CD4-positive, alpha-beta T cell (primary cell): Measurements from ENCODE around the gene ENTPD6. TPM values are rescaled to one million over a fixed set of nuclear protein-coding genes. Genes with fewer than 3 reads are reported as not detected.
A peak's percentile ranks its signal among the peaks of the same experiment; 100 is the strongest.

ENCODE experiments used
- ATAC-seq: fragments of 200-7000 bp; cut with Tn5 transposase; one replicate; pipeline ENCODE4 v1.10.0; 2022; ENCODE audit warnings: mild to moderate bottlenecking; ENCODE audit not compliant: poor library complexity
- CTCF ChIA-PET: fragments of 350-600 bp; sonication (Branson Sonifier 250); formaldehyde crosslinking; loops from one replicate; lab custom pipeline; 2021; ENCODE audit warnings: antibody characterized with exemption, inconsistent platforms; lab: Charles Lee
- POLR2A ChIA-PET: fragments of 350-600 bp; sonication (Branson Sonifier 250); formaldehyde crosslinking; loops from one replicate; lab custom pipeline; 2021; ENCODE audit warnings: antibody characterized with exemption, inconsistent platforms; lab: Charles Lee
- DNase-seq, 14 experiments: peaks; one replicate each; pipeline ENCODE4 v3.0.0-alpha.2; 2013 to 2020; ENCODE audit warnings: mixed read lengths in 2 of 14
- H3K27ac ChIP-seq, 2 donors: one replicate each; pipeline versions ENCODE4 v1.5.1 to v1.7.0; 2013; ENCODE audit warnings: low read length in 2 of 2, low read depth in 1 of 2, mild to moderate bottlenecking in 1 of 2
- H3K27me3 ChIP-seq, 2 experiments: 1 replicate in 1 of 2; 2 replicates in 1 of 2; pipeline versions ENCODE4 v1.6.1 to v1.7.0; 2013; ENCODE audit warnings: low read length in 2 of 2, control low read depth in 1 of 2, mild to moderate bottlenecking in 1 of 2, moderate library complexity in 1 of 2; ENCODE audit not compliant: insufficient read depth in 2 of 2, control insufficient read depth in 1 of 2
- H3K36me3 ChIP-seq: one replicate; pipeline ENCODE4 v1.6.1; 2013; ENCODE audit warnings: low read length, control low read depth; ENCODE audit not compliant: insufficient read depth
- H3K4me1 ChIP-seq: one replicate; pipeline ENCODE4 v1.6.1; 2013; ENCODE audit warnings: low read length, control low read depth; ENCODE audit not compliant: insufficient read depth
- H3K4me3 ChIP-seq: one replicate; pipeline ENCODE4 v1.5.1; 2013; ENCODE audit warnings: mild to moderate bottlenecking, low read length, moderate library complexity
- H3K9me3 ChIP-seq, 2 experiments: 1 replicate in 1 of 2; 2 replicates in 1 of 2; pipeline versions ENCODE4 v1.6.1 to v1.7.0; 2013; ENCODE audit warnings: low read length in 2 of 2, mild to moderate bottlenecking in 2 of 2, control low read depth in 1 of 2, moderate library complexity in 1 of 2; ENCODE audit not compliant: control insufficient read depth in 1 of 2, insufficient read depth in 1 of 2
- H3K27ac Mint-ChIP-seq: one replicate; pipeline ENCODE4 v1.8.0; 2020; ENCODE audit warnings: mixed read lengths
- H3K27me3 Mint-ChIP-seq: one replicate; pipeline ENCODE4 v1.8.0; 2021; ENCODE audit warnings: mixed read lengths
- H3K36me3 Mint-ChIP-seq: one replicate; pipeline ENCODE4 v1.8.0; 2021; ENCODE audit warnings: low read depth, mixed read lengths
- H3K4me1 Mint-ChIP-seq: one replicate; pipeline ENCODE4 v1.8.0; 2021; ENCODE audit warnings: low read depth, mixed read lengths
- H3K4me3 Mint-ChIP-seq: one replicate; pipeline ENCODE4 v1.8.0; 2020; ENCODE audit warnings: mild to moderate bottlenecking, mixed read lengths
- H3K9me3 Mint-ChIP-seq: one replicate; pipeline ENCODE4 v1.8.0; 2020; ENCODE audit warnings: mixed read lengths
- intact Hi-C, 2 experiments: fragments of 100-400 bp; cut with DNase I in 1 of 2; cut with micrococcal nuclease in 1 of 2; formaldehyde crosslinking; loops; one replicate each; pipeline versions ENCODE4 v1.15.1 to v1.9.0; 2023 to 2025; cut with DNase I, micrococcal nuclease
- total RNA-seq, 174 experiments: library from RNA in 2 of 174; stranded (reverse) in 2 of 174; gene quantifications; one replicate each; pipeline ENCODE4 v1.2.3 and lab custom pipeline; 2021 to 2026
- TF ChIP-seq, protein P1 (sequence below): fragments of 200-600 bp; IDR thresholded peaks from one replicate; pipeline ENCODE4 v1.8.0; 2022; ENCODE audit warnings: antibody characterized with exemption, mild to moderate bottlenecking

The ENTPD6 gene
- total RNA-seq, 2 experiments from 2014 or later = 78.5 to 85.1 TPM

DNA sequence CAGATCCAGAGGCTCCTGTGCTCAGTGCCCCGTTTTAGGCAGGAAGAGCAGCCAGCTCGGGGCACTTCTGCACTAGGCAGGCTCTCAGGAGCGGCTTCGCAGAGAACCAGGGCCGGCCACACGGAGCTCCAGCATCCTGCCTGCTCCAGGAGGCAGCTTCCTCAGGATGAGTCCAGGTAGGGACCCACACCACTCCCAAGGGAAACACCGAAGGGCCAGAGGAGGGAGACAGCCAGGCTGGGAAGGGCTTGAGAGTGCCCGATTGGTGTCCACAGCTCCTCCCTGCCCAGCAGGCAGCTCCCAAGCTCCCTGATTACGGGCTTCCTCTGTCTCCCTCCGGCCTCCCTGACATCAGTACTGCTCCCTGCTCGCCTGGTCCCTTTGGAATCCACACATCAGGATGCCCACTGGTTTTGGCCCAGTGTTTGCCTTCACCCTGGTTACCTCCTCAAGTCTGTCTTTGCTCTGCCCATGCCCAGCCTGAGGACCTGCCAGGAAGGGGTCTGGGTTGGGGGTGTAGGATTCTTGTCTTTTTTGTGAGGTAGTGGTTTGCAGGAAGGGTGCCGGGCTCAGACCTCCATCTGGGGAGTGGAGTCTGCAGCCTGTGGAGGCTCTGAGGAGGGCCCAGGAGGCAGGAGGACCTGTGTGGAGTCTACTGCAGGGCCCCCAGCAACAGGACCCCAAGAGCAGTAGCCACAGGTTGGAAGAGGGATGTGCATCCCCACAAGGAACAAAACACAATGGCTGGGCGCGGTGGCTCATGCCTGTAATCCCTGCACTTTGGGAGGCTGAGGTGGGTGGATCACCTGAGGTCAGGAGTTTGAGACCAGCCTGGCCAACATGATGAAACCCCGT lies 41.2 kb downstream of the ENTPD6 start:
- peaks cover 6 to 10% of the 10 kb centered on the region in 2 experiments for H3K27me3 ChIP-seq
- no peak overlapping the region for H3K27ac ChIP-seq
- H3K4me1 Mint-ChIP-seq = no peaks in the 10 kb centered on the region
- ChIA-PET POLR2A (no interaction called here), CTCF (no interaction called here)
- intact Hi-C loops = no loop called here
- no peak overlapping the region for H3K27ac Mint-ChIP-seq
- peaks cover 0 to 9% of the 10 kb centered on the region in 2 experiments for H3K9me3 ChIP-seq
- no peaks in the 10 kb centered on the region for H3K9me3 Mint-ChIP-seq
- ATAC-seq = no peak
- H3K4me3 ChIP-seq = no peak overlapping the region
- no peaks in the 10 kb centered on the region for H3K4me1 ChIP-seq
- no peaks in the 10 kb centered on the region for H3K36me3 ChIP-seq
- no peaks in the 10 kb centered on the region for H3K36me3 Mint-ChIP-seq
- TF ChIP-seq, protein P1, sequence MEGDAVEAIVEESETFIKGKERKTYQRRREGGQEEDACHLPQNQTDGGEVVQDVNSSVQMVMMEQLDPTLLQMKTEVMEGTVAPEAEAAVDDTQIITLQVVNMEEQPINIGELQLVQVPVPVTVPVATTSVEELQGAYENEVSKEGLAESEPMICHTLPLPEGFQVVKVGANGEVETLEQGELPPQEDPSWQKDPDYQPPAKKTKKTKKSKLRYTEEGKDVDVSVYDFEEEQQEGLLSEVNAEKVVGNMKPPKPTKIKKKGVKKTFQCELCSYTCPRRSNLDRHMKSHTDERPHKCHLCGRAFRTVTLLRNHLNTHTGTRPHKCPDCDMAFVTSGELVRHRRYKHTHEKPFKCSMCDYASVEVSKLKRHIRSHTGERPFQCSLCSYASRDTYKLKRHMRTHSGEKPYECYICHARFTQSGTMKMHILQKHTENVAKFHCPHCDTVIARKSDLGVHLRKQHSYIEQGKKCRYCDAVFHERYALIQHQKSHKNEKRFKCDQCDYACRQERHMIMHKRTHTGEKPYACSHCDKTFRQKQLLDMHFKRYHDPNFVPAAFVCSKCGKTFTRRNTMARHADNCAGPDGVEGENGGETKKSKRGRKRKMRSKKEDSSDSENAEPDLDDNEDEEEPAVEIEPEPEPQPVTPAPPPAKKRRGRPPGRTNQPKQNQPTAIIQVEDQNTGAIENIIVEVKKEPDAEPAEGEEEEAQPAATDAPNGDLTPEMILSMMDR = no peak
- no peak overlapping the region for H3K4me3 Mint-ChIP-seq
- H3K27me3 Mint-ChIP-seq = peaks cover 30% of the 10 kb centered on the region
- DNase-seq = no peak

DNA sequence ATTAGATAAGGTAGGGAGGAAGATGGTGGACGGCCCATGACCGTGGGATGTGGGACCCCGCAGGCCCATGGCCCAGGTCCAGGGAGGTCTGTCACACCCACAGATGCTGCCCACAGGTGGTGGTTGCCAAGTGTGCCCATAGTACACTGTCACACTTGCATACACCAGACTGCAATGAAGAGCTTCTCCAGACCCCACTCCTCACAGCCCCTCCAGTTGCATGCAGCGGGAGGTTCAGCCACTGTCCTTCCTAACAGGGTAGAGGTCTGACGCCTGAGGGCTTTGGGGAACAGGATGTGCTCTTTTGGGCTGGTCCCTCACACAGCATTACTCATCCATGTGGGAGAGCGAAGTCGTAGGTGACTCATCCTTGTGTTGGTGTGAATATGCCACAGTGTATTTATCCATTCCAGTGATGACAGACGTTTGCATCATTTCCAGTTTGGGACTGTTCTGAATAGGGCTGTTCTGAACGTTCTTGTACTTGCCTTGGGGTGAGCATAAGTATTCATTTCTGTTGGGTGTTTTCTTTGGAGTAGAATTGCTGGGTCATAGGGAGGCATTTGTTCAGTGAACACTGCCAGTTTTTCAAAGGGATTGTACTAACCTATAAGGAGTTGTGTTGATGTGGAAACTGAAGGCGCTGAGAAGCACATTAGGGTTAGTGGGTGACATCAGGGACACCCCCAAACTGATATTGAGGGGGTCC lies 42.3 kb downstream of the ENTPD6 start:
- Mint-ChIP-seq H3K9me3 (no peaks in the 10 kb centered on the region), H3K4me1 (no peaks in the 10 kb centered on the region), H3K27me3 (peaks cover 30% of the 10 kb centered on the region), H3K4me3 (no peak overlapping the region), H3K27ac (no peak overlapping the region), H3K36me3 (no peaks in the 10 kb centered on the region)
- peaks cover 6 to 10% of the 10 kb centered on the region in 2 experiments for H3K27me3 ChIP-seq
- H3K4me1 ChIP-seq = no peaks in the 10 kb centered on the region
- peaks cover 0 to 9% of the 10 kb centered on the region in 2 experiments for H3K9me3 ChIP-seq
- intact Hi-C loops = no loop called here
- ATAC-seq = peak; percentile 60
- TF ChIP-seq, protein P1 = no peak
- H3K4me3 ChIP-seq = no peak overlapping the region
- CTCF ChIA-PET = no interaction called here
- peak in 3 of 14 experiments; percentile 35 to 74 (median 60) for DNase-seq
- POLR2A ChIA-PET = no interaction called here
- no peaks in the 10 kb centered on the region for H3K36me3 ChIP-seq
- no peak overlapping the region for H3K27ac ChIP-seq

DNA sequence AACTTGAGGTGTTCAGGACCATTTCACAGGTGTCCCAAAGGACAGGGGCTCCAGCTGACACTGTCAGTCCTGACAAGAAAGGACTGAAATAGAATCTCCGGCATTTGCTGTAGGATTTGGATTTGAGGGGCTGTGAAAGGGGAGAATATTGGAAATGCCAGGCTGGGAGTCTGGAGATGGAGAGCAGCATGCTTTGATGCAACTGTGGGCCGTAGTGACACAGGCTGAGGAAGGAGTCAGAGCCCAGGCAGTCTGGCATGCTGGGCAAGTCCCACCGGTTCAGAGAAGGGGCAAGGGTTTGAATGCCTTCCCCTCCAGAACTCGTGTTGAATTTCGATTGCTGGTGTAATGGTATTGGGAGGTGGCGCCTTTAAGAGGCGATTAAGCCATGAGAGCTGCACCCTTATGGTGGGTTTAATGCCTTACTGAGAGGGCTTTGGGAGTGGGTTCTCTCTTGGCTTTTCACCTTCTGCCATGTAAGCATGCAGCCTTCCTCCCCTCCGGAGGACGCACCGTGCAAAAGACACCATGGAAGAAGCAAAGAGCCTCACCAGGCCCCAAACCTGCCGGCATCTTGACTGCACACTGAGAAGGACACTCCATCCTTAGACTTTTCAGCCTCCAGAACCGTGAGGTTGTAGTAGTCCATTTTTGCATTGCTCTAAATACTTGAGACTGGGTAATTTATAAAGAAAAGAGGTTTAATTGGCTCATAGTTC lies 43.0 kb downstream of the ENTPD6 start:
- H3K36me3 Mint-ChIP-seq = no peaks in the 10 kb centered on the region
- intact Hi-C loops = no loop called here

More for the DNA sequence above, 43.0 kb downstream of the ENTPD6 start:
- TF ChIP-seq, protein P1 = no peak
- H3K4me1 ChIP-seq = no peaks in the 10 kb centered on the region
- H3K9me3 ChIP-seq = peaks cover 2 to 5% of the 10 kb centered on the region in 2 experiments
- Mint-ChIP-seq H3K9me3 (no peaks in the 10 kb centered on the region), H3K27me3 (peaks cover 34% of the 10 kb centered on the region), H3K4me1 (no peaks in the 10 kb centered on the region), H3K27ac (no peak overlapping the region), H3K4me3 (no peak overlapping the region)
- H3K27ac ChIP-seq = no peak overlapping the region
- DNase-seq = no peak
- POLR2A ChIA-PET = no interaction called here
- H3K4me3 ChIP-seq = no peak overlapping the region
- CTCF ChIA-PET = no interaction called here
- H3K36me3 ChIP-seq = no peaks in the 10 kb centered on the region
- H3K27me3 ChIP-seq = peaks cover 6 to 10% of the 10 kb centered on the region in 2 experiments
- ATAC-seq = no peak
